ENCODE results near the gene PPFIBP2.

PPFIBP2 gene

GRCh38 chr11:7525424-7525823 is 11.6 kb downstream of the PPFIBP2 start:
- no peak for DNase-seq (ENCODE audit: low spot score)

- DNase-seq (ENCODE audit: low spot score) = no peak
Observed at GRCh38 chr11:7527029-7527428, 13.2 kb downstream of the PPFIBP2 start.

GRCh38 chr11:7528514-7529049 is 14.8 kb downstream of the PPFIBP2 start:
- no peak for DNase-seq (ENCODE audit: low spot score)

- no peak for DNase-seq (ENCODE audit: low spot score)
Observed at GRCh38 chr11:7530013-7530640, 16.3 kb downstream of the PPFIBP2 start.

- no peak for DNase-seq (ENCODE audit: low spot score)
Observed at GRCh38 chr11:7531011-7531410, 17.2 kb downstream of the PPFIBP2 start.

GRCh38 chr11:7532405-7533145 is 18.8 kb downstream of the PPFIBP2 start:
- DNase-seq (ENCODE audit: low spot score) = no peak

GRCh38 chr11:7533199-7534041 is 19.6 kb downstream of the PPFIBP2 start:
- no peak for DNase-seq (ENCODE audit: low spot score)

- no peak for DNase-seq (ENCODE audit: low spot score)
Observed at GRCh38 chr11:7534042-7534378, 20.2 kb downstream of the PPFIBP2 start.

GRCh38 chr11:7536100-7536499 is 22.3 kb downstream of the PPFIBP2 start:
- no peak for DNase-seq (ENCODE audit: low spot score)

GRCh38 chr11:7537265-7537664 is 23.5 kb downstream of the PPFIBP2 start:
- no peak for DNase-seq (ENCODE audit: low spot score)

- no peak for DNase-seq (ENCODE audit: low spot score)
Observed at GRCh38 chr11:7538031-7538430, 24.2 kb downstream of the PPFIBP2 start.

- DNase-seq (ENCODE audit: low spot score) = no peak
Observed at GRCh38 chr11:7538466-7539454, 25.0 kb downstream of the PPFIBP2 start.

- DNase-seq (ENCODE audit: low spot score) = no peak
Observed at GRCh38 chr11:7540830-7541555, 27.2 kb downstream of the PPFIBP2 start.

GRCh38 chr11:7543302-7543701 is 29.5 kb downstream of the PPFIBP2 start:
- DNase-seq (ENCODE audit: low spot score) = peak; percentile 87

- DNase-seq (ENCODE audit: low spot score) = no peak
Observed at GRCh38 chr11:7544021-7544420, 30.2 kb downstream of the PPFIBP2 start.

- no peak for DNase-seq (ENCODE audit: low spot score)
Observed at GRCh38 chr11:7545611-7546010, 31.8 kb downstream of the PPFIBP2 start.

- no peak for DNase-seq (ENCODE audit: low spot score)
Observed at GRCh38 chr11:7546324-7546791, 32.6 kb downstream of the PPFIBP2 start.

GRCh38 chr11:7547687-7548086 is 33.9 kb downstream of the PPFIBP2 start:
- DNase-seq (ENCODE audit: low spot score) = no peak

- DNase-seq (ENCODE audit: low spot score) = peak; percentile 28
Observed at GRCh38 chr11:7548659-7549274, 35.0 kb downstream of the PPFIBP2 start.

- no peak for DNase-seq (ENCODE audit: low spot score)
Observed at GRCh38 chr11:7549681-7550080, 35.9 kb downstream of the PPFIBP2 start.

Data from cerebellar cortex (tissue), 1 donor.